HUES64 (cell line): ENCODE measurements around the gene MAFB.

Experiments
- H3K27ac ChIP-seq: 2 replicates; pipeline ENCODE4 v1.7.0; 2013; ENCODE audit warnings: low read depth, low read length, inconsistent platforms
- H3K27me3 ChIP-seq: 2 replicates; pipeline ENCODE4 v1.6.1; 2013; ENCODE audit warnings: mild to moderate bottlenecking, low read length; ENCODE audit not compliant: insufficient read depth
- H3K36me3 ChIP-seq: 2 replicates; pipeline ENCODE4 v1.6.1; 2013; ENCODE audit warnings: mild to moderate bottlenecking, low read length; ENCODE audit not compliant: insufficient read depth
- H3K4me1 ChIP-seq: 2 replicates; pipeline ENCODE4 v1.6.1; 2013; ENCODE audit warnings: mild to moderate bottlenecking, low read length, moderate library complexity; ENCODE audit not compliant: insufficient read depth
- H3K4me3 ChIP-seq: 2 replicates; pipeline ENCODE4 v1.5.1; 2013; ENCODE audit warnings: mild to moderate bottlenecking, low read length, moderate library complexity
- H3K9ac ChIP-seq: 2 replicates; pipeline ENCODE4 v1.6.1; 2013; ENCODE audit warnings: mild to moderate bottlenecking, low read depth, low read length
- H3K9me3 ChIP-seq: 2 replicates; pipeline ENCODE4 v1.6.1; 2013; ENCODE audit warnings: low read depth, low read length; ENCODE audit not compliant: insufficient read depth
- WGBS: fragments of 150-250, 120-280 bp; methylation state at CpG from one replicate; pipeline ENCODE4 v1.1.7; 2013; ENCODE audit warnings: missing lambda C conversion rate; 5-methylcytosine and 5-hydroxymethylcytosine counted together

Gene MAFB

DNA sequence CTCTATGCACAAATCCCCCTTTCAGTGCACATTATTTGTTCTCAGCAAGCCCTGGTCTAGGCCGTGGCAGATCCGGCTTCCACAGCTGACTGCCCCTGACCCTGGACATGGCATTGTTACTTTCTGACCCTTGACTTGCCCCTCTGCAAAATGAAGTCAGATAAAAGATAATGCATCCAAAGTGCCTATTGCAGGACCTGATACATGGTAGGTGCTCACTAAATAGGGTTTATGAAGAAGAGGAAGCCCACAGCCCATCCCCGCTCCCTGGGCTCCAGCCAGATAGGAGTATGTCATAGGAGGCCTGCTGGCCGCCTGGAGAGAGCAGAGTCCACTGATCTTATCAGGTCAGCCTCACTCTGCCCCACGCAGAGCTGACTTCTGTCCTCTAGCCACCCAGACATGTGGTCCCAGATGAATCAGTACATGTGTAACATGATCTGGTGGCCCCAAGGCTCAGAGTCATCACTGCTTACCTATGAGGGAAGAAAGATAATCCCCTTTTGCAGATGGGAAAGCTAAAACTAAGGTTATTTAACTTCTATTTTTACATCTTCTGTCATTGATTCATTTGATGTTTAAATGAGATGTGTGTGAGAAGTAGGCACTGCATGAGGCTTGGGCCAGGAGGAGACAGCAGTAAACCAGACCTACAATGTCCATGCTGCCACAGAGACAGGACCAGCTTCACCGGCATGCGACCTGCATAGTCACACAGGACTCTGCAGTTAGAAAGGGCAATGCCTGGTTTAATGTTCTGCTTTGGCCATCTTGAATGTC, 20.4 kb downstream of the MAFB start:
- Histone ChIP-seq H3K4me3 (no peak overlapping the region), H3K36me3 (no peaks in the 10 kb centered on the region), H3K4me1 (peaks cover 4% of the 10 kb centered on the region; the same call in 1 of the 2 replicates), H3K9me3 (no peaks in the 10 kb centered on the region), H3K27me3 (no peaks in the 10 kb centered on the region), H3K9ac (no peak overlapping the region), H3K27ac (no peak overlapping the region)
- WGBS: 91% methylated on average over 7 of the region's 7 CpGs

DNA sequence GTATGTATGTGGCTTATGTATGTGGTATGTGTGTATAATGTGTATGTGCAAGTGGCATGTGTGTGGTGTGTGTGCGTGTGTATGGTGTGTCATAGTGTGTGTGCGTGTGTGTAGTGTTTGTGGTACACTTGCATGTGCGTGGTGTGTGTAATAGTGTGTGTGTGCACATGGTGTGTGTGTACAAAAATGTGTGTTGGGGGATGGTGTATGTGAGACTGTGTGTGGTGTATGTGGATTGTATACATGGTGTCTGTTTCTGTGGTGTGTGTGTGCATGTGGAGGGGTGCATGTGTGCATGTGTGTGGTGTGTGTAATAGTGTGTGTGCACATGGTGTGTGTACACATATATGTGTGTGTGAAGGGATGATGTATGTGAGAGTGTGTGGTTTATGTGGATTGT, 21.5 kb downstream of the MAFB start:
- Histone ChIP-seq H3K27ac (no peak overlapping the region), H3K9ac (no peak overlapping the region), H3K27me3 (no peaks in the 10 kb centered on the region), H3K4me3 (no peak overlapping the region), H3K36me3 (no peaks in the 10 kb centered on the region), H3K9me3 (no peaks in the 10 kb centered on the region), H3K4me1 (no peaks in the 10 kb centered on the region)
- WGBS: 93% methylated on average over 3 of the region's 3 CpGs

DNA sequence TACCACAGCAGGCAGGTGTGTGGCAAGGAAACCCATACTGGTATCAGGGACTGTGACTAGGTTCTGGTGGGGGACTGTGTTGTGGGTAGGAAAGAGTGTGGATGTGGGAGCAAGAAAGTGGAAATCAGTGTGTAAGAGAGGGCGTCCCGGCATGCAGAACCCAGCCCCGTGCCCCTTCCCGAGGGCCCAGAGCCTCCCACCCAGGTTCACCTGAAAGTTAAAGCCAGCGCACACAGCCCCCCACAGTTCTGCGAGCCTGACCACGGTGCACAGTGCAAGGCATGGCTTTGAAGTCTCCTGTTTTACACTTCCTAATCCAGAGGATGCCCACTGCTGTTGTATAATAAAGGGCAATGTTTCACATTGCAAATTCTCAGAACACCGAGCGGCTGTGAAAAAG, 22.7 kb downstream of the MAFB start:
- Histone ChIP-seq H3K27me3 (no peaks in the 10 kb centered on the region), H3K4me3 (no peak overlapping the region), H3K9ac (no peak overlapping the region), H3K27ac (no peak overlapping the region), H3K36me3 (no peaks in the 10 kb centered on the region), H3K9me3 (no peaks in the 10 kb centered on the region), H3K4me1 (no peaks in the 10 kb centered on the region)
- 94% methylated on average over 9 of the region's 9 CpGs for WGBS

- Histone ChIP-seq H3K9ac (no peak overlapping the region), H3K4me3 (no peak overlapping the region), H3K27ac (no peak overlapping the region), H3K36me3 (no peaks in the 10 kb centered on the region), H3K9me3 (no peaks in the 10 kb centered on the region), H3K4me1 (no peaks in the 10 kb centered on the region), H3K27me3 (0 out of 2 replicates have a peak, but pooled peaks cover 2% of the 10 kb centered on the region)
- WGBS: 94% methylated on average over 4 of the region's 5 CpGs
Measured at GRCh38 chr20:40664891-40665290, 24.1 kb downstream of the MAFB start.

DNA sequence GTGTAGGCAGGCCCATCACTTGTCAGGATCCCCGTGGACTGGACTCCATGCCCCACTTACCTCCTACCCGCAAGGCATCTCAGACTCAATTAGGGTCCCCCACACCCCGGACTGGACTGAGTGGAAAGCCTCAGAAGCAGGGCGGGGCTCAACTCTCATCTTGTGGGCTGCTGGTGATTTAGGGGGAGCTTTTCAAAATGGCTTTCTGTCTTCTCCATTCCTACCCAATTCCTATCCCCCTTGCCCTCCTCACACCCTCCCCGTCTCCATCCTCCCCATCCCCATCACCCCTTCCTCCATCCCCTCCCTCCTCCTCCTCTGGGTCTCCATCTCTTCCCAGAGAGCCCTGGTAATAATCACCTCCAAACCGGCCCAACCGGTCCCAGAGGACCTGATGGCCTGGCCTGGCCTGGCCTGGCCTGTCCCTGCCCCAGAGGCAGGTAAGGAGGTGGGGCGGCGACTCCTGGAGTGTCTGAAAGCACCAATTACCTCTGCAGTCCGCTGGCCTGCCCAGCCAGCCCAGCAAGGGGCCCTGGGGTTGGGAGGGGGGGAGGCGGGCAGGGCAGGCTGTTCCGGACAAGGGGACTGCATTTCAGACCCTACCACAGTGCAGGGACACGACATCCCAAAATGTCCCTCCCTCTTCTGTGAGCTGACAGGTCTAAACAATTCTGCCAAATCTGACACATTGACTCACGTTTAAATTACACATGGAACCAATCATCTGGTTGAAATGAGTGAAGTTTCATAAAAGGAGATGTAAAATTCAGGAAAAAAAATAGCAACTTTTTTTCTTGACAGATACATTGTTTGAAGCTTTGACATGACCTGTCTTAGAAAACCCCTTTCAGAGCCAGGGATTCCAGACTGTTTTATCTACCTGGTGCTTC, 24.8 kb downstream of the MAFB start:
- H3K27me3 ChIP-seq: 0 out of 2 replicates have a peak, but pooled peaks cover 2% of the 10 kb centered on the region
- no peaks in the 10 kb centered on the region for H3K36me3 ChIP-seq
- H3K9ac ChIP-seq: no peak overlapping the region
- no peaks in the 10 kb centered on the region for H3K4me1 ChIP-seq
- no peak overlapping the region for H3K27ac ChIP-seq
- H3K4me3 ChIP-seq: no peak overlapping the region
- 67% methylated on average over 14 of the region's 14 CpGs for WGBS
- H3K9me3 ChIP-seq: no peaks in the 10 kb centered on the region

DNA sequence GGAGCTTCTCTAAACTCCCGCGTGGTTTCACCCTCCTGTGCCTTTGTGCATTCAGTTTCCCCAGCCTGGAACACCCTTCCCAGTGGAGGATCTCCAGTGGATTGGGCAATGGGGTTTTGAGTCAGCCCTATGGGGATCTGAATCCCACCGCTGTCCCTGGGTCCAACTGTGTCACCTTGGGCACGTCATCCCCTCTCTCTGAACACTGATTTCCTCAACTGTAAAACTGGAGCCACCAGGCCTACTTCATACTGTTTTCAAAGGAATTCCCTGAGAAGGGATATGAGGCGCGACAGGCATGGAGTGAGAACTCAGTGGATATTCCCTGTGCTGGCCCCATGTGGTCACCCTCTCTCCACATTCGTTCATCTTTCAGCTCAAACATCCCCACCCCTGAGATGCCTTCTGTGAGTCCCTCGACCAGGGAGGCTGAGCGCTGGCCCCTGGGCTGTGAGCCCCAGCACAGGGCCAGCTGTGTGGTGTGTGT, 25.7 kb downstream of the MAFB start:
- H3K4me3 ChIP-seq: no peak overlapping the region
- 0 out of 2 replicates have a peak, but pooled peaks cover 2% of the 10 kb centered on the region for H3K27me3 ChIP-seq
- H3K4me1 ChIP-seq: no peaks in the 10 kb centered on the region
- WGBS: 85% methylated on average over 9 of the region's 9 CpGs
- H3K9me3 ChIP-seq: no peaks in the 10 kb centered on the region
- H3K27ac ChIP-seq: no peak overlapping the region
- no peak overlapping the region for H3K9ac ChIP-seq
- no peaks in the 10 kb centered on the region for H3K36me3 ChIP-seq

- no peak overlapping the region for H3K27ac ChIP-seq
- no peak overlapping the region for H3K4me3 ChIP-seq
- no peaks in the 10 kb centered on the region for H3K4me1 ChIP-seq
- H3K9me3 ChIP-seq: no peaks in the 10 kb centered on the region
- no peak overlapping the region for H3K9ac ChIP-seq
- WGBS: 92% methylated on average over 3 of the region's 3 CpGs
- 0 out of 2 replicates have a peak, but pooled peaks cover 2% of the 10 kb centered on the region for H3K27me3 ChIP-seq
- no peaks in the 10 kb centered on the region for H3K36me3 ChIP-seq
Measured at GRCh38 chr20:40659567-40659966, 29.5 kb downstream of the MAFB start.

DNA sequence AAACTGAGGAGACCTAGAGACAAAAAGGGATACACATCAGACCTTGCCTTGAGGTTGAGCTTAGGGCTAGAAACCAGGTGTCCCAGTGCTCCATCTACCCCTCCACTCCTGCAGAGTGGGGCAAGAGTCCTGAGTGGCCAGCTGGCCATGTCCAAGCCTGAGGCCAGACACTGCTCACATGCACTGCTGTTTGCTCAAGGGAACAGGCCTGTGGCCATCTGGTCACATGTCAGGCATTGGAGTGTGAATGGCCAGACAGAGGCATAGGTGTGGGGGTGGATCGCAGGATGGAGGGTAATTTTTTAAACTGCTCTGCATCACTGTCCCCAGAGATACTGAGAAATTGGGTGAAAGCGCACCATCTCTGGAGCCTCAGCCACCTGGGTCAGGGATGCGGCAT, 30.5 kb downstream of the MAFB start:
- H3K36me3 ChIP-seq: no peaks in the 10 kb centered on the region
- no peak overlapping the region for H3K4me3 ChIP-seq
- H3K27me3 ChIP-seq: 0 out of 2 replicates have a peak, but pooled peaks cover 2% of the 10 kb centered on the region
- no peaks in the 10 kb centered on the region for H3K9me3 ChIP-seq
- 95% methylated on average over 3 of the region's 3 CpGs for WGBS
- H3K27ac ChIP-seq: no peak overlapping the region
- H3K9ac ChIP-seq: no peak overlapping the region
- no peaks in the 10 kb centered on the region for H3K4me1 ChIP-seq

- no peak overlapping the region for H3K9ac ChIP-seq
- no peaks in the 10 kb centered on the region for H3K9me3 ChIP-seq
- H3K36me3 ChIP-seq: no peaks in the 10 kb centered on the region
- H3K4me1 ChIP-seq: no peaks in the 10 kb centered on the region
- H3K4me3 ChIP-seq: no peak overlapping the region
- no peak overlapping the region for H3K27ac ChIP-seq
- H3K27me3 ChIP-seq: 0 out of 2 replicates have a peak, but pooled peaks cover 2% of the 10 kb centered on the region
- 77% methylated on average over 4 of the region's 4 CpGs for WGBS
Measured at GRCh38 chr20:40657526-40657925, 31.5 kb downstream of the MAFB start.

- no peaks in the 10 kb centered on the region for H3K27me3 ChIP-seq
- no peak overlapping the region for H3K4me3 ChIP-seq
- H3K27ac ChIP-seq: no peak overlapping the region
- WGBS: 95% methylated on average over 6 of the region's 6 CpGs
- H3K36me3 ChIP-seq: no peaks in the 10 kb centered on the region
- H3K9ac ChIP-seq: no peak overlapping the region
- no peaks in the 10 kb centered on the region for H3K9me3 ChIP-seq
- H3K4me1 ChIP-seq: no peaks in the 10 kb centered on the region
Measured at GRCh38 chr20:40655451-40655850, 33.6 kb downstream of the MAFB start.

DNA sequence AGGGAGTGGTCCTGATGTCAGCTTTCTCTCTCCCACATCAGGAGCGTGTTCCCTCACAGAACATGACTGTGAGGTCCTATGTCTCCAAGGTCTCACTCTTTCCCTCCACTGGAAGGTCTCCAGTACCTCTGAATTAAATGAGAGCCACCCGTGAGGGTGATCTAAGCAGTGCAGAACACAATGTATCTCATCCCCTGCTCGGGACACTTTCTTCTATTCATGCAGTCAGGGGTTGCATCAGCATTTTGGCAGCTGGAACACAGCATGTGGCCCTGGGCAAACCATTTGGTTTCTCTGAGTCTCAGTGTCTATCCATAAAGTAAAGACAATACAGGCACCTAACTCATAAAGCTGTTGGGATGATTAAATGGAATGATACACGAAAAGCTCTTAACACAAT, 34.2 kb downstream of the MAFB start:
- no peaks in the 10 kb centered on the region for H3K4me1 ChIP-seq
- no peaks in the 10 kb centered on the region for H3K27me3 ChIP-seq
- H3K9me3 ChIP-seq: no peaks in the 10 kb centered on the region
- no peak overlapping the region for H3K9ac ChIP-seq
- no peak overlapping the region for H3K4me3 ChIP-seq
- no peak overlapping the region for H3K27ac ChIP-seq
- WGBS: 77% methylated on average over 3 of the region's 4 CpGs
- H3K36me3 ChIP-seq: no peaks in the 10 kb centered on the region
